Activated CD8-positive, alpha-beta memory T cell treated with anti-CD3 and anti-CD28 coated beads for 1 hour (primary cell): ENCODE results near the gene KCTD4.

ENCODE experiments used
- DNase-seq, 2 donors: peaks; one replicate each; pipeline ENCODE4 v3.0.0-alpha.2; 2020; ENCODE audit warnings: low read depth in 1 of 2; ENCODE audit errors: extremely low read depth in 1 of 2

Gene KCTD4

DNA sequence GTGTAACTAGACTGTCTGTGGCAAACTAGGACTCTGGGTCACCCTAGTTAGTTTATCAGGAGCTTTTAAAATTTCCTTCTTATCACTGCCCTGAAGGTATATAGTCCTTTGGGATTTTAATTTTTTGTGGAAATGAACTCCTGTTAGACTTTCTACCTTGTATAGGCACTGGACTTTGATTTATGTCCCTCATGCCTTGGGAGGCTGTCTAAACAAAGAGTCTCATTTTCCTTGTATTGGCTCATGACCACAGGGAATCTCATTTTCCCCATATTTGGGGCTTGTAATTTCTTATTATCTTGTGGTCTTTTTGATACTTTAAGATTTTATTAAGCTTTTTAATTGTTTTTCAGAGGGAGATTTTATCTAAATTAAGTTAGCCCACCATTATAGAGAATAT, 21.4 kb downstream of the KCTD4 start:
- no peak for DNase-seq

DNA sequence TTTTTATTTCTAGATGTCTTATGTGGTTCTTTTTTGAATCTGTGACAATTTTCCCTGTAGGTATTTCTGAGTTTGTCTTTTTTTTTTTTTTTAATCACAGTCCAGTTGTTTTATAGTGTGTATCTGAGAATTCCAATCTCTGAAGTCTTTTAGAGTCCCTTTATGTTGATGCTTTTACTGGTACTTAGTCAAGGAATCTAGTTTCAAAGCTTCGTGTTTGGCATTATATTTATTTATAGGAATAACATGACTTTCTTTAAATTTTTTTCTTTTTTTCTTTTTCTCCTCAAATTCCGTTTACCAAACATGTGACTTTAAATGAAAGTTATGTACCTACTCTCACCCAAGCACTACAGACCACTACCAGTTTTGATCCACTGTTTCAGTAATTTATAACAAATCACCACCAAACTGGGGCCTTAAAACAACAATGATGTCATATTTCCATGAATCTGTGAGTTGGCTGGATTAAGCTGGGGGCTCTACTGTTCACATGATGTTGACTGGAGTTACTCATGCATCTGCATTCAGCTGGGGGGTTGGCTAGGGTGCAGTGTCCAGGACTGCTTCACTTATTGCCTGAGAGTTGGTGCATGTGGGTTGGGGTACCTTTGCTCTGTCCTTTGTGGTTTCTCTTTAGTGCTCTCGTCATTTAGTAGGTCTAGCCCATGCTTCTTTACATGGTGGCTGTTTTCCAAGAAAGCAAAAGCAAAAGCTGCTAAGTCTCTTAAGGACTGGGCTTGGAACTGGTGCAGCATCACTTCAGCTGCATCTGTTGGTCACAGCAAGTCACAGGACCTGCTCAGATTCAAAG, 22.3 kb downstream of the KCTD4 start:
- DNase-seq, result no peak

DNA sequence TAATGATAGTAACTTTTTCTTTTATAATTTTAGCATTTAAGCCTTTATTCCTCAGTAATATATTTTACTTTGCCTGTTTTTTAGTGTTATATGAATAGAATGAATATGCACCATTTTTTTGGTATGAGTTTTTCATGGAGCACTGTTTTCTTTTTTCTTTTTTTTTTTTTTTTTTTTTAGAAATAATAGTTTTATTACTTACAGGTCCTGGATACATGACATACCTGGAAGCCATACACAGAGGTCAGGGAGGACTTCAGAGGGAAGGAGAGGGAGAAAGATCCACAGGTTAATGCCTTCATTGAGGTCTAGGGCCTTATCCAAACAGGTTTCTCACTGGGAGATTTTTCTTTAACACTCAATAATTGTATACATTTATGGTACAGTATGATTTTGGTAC, 26.4 kb downstream of the KCTD4 start:
- DNase-seq, result no peak

DNA sequence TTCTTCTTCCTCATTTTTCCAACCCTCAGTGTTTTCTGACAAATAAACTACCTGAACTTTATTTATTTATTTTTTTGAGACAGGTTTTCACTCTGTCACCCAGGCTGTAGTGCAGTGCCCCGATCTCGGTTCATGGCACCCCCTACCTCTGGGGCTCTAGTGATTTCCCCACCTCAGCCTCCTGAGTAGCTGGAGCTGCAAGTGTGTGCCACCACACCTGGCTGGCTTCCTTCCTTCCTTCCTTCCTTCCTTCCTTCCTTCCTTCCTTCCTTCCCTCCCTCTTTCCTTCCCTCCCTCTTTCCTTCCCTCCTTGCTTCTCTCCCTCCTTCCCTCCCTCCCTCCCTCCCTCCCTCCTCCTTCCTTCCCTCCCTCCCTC, 32.3 kb downstream of the KCTD4 start:
- DNase-seq, result no peak

DNA sequence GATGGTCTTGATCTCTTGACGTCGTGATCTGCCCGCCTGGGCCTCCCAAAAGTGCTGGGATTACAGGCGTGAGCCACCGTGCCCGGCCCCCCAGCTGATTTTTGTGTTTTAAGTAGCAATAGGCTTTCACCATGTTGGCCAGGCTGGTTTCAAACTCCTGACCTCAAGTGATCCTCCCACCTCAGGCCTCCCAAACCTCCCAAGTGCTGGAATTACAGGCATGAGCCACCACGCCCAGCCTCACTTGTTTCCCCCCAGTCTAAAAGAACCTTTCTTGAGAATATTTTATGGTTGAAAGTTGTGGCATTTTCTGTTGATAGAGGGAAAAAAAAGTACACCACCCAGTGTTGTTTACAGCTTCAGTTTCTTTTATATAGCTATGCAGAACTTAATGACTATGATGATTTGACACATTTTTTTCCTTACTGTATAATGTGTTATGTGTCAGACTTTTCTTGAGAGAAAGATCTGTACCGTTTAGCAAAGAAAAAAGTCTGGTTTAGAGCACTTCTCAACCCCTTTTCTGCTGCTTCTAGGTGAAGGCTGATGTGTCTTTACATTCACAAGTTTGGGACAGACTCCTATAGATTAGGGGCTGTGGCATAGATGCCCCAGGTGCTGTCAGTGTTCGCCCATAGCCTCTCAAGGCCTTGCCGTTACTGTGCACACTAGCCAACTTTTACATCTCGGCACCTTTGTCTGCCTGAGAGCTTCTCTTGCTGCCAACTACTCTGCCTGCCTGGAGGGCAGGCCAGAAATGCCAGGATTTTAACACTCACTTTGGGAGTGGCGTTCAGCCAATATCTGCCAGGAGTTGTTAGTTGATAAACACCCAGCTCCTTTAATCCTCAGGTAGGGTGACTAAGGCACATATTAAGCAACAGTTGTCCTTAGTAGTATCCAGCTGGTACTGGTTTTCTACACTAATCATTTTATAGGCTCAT, 33.0 kb downstream of the KCTD4 start:
- DNase-seq, result no peak

DNA sequence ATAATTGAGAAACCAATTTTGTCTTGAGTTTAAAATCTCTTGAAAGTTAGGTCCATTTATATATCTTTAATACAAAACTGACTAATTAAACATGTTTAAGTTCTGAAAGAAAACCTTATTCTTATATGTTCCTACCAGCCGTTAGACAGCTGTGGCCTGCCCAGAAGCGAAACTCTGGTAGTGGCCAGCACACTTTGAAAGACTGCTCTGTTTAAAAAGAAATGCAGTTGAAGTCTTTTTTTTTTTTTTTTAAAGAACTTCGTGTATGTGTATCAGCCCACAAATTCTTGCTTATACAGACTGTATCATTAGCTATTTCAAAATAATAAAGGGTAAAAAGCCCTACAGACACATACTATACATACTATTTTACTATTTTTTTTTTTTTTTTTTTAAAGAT, 34.0 kb downstream of the KCTD4 start:
- no peak for DNase-seq

DNA sequence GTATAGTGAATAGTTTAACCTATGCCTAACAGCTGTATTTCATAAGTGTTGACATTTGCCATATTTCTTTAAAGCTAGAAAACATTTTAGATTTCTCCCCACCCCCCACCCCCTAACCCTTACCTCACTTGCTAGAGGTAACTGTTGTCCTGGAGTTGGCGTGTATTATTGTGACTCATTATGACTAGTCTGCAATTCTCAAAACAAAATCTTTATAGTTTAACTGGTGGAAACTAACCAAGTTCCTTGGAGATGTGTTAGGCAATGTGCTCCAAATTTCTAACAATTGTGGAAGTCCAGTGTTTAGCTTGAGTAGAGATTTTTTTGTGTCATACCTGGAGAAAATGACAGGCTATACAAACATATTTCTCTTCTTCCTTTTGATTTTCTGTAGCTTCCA, 38.0 kb downstream of the KCTD4 start:
- DNase-seq, result no peak

DNA sequence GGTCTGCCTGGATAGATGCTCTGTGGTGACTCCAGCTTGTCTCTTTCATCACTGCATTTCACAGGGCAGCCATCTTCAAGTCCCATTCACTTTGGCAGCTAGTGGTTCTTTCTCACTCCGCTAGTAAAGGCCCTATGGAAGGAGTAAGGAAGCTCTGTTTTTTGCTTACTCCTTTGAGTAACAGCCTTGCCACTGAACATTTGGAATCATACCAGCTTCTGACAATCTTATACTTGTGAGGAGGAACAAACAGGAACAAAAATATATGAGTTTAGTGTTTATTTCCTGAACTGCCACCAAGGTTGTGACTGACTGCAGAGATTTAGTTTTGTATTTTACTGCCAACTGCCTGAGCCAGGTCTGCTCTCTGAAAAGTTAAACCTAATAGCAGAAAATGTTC, 38.7 kb downstream of the KCTD4 start:
- no peak for DNase-seq

DNA sequence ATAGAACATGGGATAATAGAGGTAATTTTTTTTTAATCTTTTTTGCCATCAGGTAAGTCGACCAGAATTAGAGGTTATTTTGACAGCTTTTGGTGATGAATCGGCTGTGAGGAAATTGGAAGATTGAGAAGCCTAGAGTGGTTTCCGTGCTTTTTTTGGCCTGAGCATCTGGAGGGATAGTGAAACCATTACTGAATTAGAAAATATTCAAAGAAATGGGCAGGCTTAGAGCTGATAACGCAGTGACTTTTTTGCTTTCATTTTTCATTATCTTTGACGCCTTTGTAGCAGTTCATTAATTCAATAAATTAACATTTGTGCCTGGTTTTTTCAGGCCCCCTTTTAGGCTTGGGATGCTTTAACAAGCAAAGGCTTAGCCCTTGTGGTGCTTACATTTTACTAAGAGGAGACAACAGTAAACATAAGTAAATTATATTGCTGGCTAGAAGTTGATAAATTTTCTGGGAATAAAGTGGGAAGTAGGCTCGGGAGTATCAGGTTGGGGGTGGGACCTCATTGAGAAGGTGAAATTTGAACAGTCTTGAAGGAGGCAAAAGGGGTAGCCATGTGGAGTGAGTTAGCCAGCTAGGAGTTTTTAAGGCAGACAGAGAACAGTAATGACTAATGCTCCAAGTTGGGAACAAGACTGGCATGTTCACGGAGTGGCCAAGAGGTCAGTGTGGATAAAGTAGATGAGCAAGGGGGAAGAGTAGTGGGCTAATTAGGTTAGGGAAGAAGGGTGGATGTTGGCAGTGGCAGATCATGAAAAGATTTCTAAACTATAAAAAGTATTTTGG, 44.1 kb downstream of the KCTD4 start:
- no peak for DNase-seq

DNA sequence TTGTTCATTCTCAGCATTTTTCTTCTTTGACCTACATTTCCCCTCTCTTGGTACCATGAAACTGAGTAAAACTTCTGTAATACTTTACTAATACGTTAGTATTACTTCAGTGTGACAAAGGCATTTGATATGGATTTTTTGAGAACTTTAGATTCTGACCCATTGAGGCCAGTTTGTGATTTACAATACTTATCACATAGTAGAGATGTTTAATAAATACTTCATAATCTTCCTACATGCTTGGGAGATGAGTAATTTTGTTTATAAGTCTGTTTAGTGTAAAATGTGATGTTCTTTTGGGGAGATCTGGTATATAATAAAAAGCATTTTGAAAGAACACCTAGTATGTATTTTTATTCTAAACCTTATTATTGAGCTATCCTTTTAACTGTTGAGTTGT, 50.9 kb downstream of the KCTD4 start:
- no peak for DNase-seq

DNA sequence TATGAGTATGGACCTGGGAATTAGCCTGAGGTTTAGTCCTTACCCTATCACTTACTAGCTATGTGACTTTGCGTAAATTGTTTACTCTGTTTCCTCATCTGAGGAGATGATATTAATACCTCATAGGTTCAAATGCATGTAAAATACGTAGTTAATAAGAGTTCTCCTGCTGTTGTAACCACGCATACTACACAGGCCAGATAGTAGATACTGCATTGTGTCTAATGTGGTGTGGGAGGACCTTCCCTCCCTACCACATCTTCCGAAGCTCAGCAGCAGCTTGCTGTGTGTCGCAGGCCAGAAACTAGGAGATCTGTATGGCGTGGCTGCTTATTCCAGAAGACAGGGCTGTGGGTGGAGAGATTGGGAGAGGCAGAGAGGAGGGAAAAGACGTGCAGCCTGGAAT, 57.5 kb downstream of the KCTD4 start:
- no peak for DNase-seq
